ENCODE measurements around the gene ARHGAP27.

DNA sequence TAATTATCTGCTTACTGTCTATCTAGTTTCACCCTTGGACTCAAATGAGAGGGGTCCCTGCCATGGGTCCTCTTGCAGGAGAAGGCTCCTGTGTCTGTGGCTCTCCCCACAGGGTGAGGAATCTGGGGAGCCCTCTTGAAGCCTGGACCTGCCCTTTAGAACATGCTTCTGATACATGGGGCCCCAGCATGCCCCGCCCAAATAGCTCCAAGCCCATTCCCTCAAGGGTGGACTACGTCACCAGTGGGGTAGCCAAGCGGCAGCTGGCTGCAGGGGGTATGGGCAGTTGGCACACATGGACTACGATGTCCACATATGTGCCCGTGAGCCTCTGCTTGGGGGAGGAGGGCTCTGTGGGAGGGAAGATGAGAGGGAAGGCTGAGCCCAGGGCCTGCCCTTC, 39.3 kb downstream of the ARHGAP27 start:
- TF ChIP-seq EP300 (IDR thresholded peaks at IDR 0.05; ENCODE audit: low read length) (no peak), SIRT6 (IDR thresholded peaks at IDR 0.05; ENCODE audit: low read depth, low read length) (no peak)
